ENCODE data around the gene NHS.

NHS gene

DNA sequence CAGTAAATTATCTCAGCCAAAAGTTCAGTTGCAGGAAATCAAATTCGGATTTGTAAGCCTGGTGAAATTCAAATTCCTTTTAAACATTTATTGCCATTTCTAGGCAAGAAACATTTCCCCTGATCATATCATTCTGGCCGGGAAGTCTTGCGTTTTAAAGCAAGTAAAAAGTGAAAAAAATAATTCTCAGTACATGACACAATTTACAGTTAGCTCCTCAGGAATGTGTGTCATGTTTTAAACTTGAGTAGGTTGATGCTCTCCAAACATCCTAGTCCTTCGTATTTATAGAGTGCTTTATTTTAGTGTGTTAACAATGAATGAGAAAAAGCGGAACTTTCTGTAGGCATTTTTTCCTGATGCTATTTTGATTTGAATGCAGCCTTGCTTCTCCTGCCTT, 204.0 kb downstream of the NHS start:
- TF ChIP-seq ZNF274 (IDR thresholded peaks at IDR 0.05; ENCODE audit: low read depth, low read length), result no peak
- no peak overlapping the region for H3K4me3 ChIP-seq (ENCODE audit: low read length)

DNA sequence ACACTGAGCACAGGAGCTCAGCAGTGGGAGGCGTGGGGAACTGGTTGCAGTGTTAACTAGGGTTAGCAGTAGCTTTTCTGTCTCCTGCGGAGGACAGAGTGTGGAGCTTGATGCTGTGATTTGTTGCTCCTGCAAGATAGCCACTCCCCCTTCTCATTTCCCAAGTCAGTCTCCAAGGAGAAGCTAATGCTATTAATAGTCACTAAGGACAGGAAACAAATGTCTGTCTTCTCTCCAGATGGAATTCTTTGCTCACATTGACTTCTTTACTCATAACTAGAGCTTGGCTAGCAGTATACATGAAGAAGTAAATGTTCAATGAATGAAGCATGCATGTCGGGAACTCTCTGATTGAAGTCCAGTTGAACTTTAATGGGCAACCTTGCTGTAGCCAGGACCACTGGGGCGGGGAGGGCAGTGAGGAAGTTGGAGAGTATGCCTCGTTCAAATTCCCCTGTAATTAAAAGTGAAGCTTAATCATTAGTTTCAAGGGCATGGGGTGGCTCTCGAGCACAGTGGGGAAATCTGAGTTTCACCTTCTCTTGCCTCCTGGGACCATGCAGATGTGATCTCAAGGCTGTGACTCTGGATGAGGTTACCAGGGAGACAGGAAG, 205.6 kb downstream of the NHS start:
- no peak for TF ChIP-seq ZNF274 (IDR thresholded peaks at IDR 0.05; ENCODE audit: low read depth, low read length)
- no peak overlapping the region for H3K4me3 ChIP-seq (ENCODE audit: low read length)

DNA sequence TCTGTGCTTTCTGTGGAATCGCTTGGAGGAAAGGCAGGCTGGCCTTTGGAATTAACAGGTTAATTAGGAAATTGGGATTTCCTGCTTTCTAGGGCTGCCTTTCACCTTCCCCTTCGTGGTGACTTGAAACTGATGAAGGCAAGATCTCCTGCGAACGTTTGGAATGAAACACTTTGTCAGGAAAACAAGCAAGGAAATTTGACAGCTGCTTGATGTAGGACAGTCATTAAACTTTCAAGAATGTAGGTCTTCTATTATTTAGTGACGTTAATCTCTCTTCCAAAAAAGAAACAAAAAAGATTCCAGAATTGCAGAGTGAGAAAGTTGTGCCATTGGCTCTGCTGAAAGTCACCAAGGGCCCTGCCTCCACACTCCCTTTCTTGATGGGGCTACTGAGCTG, 206.6 kb downstream of the NHS start:
- no peak for TF ChIP-seq ZNF274 (IDR thresholded peaks at IDR 0.05; ENCODE audit: low read depth, low read length)
- H3K4me3 ChIP-seq (ENCODE audit: low read length), result no peak overlapping the region

DNA sequence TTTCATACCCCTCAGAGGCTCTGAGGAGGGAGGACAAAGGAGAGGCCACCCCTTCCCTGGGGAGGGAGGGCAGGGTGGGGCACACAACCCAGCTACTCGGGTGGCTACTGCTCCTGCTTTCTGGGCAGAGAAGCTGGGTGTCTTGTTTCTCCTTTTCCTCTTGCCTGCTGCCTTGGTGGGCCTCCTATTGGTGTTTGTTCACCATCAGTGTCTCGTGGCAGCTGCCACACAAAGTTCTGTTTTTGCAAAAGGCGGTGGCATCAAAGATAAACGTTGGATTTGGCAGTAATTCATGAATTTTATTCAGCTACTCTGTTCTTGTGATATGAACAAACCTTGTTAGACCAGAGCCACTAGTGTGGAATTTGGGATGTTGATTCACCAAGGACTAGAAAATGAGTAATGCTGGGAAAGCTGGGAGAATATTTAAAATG, 209.3 kb downstream of the NHS start:
- TF ChIP-seq ZNF274 (IDR thresholded peaks at IDR 0.05; ENCODE audit: low read depth, low read length), result no peak
- no peak overlapping the region for H3K4me3 ChIP-seq (ENCODE audit: low read length)

DNA sequence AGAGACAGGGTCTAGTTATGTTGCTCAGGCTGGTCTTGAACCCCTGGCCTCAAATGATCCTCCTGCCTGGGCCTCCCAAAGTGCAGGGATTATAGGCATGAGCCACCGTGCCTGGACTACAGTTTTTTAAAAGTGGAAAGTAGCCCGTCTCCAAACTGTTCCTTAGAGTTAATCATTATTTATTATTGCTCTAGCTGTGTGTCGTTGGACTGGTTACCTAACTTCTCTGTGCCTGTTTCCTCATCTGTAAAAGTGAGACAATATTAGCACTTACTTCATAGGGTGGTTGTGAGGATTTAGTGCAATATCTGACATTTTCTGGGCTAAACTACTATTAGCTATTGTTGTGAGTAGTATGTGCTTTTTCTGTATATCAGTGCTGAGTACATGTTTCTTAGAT, 210.0 kb downstream of the NHS start:
- no peak for TF ChIP-seq ZNF274 (IDR thresholded peaks at IDR 0.05; ENCODE audit: low read depth, low read length)
- H3K4me3 ChIP-seq (ENCODE audit: low read length), result no peak overlapping the region

DNA sequence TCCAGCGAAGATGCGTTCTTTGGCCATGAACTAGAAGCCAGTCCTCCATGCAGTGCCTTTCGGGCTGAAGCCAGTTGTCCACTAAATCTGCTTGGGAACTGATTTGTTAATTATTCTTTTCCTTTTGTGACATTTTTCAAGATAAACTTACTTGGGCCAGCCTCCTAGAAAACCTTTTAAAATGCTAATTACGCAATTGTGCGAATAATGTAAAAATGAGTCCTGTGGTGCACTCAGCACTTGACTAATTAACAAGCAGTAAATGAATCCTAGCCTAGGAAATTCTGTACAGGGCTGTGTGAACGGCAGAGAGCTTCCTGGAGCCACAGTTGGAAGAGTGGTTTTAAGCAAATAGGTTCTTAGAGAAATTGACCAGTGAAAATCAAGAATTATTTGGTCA, 212.4 kb downstream of the NHS start:
- no peak for TF ChIP-seq ZNF274 (IDR thresholded peaks at IDR 0.05; ENCODE audit: low read depth, low read length)
- H3K4me3 ChIP-seq (ENCODE audit: low read length), result no peak overlapping the region

DNA sequence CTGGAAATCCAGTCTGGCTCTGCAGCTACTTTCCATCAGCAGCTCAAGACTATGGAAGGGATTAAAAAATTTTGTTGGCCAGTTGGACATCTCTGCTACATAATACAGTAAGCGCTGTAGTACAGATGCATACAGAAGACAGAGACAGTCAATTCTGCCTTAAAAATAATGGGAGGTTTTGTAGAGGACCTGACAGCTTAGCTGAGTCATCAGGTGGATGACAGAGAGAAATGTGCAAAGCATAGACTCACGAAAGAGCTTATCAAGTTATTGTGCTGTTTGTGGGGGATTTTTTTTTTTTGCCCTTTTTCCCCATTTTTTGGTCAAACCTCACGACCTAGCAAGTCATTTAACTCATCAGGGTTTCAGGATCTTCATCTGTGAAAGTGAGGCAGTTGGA, 213.3 kb downstream of the NHS start:
- no peak overlapping the region for H3K4me3 ChIP-seq (ENCODE audit: low read length)
- no peak for TF ChIP-seq ZNF274 (IDR thresholded peaks at IDR 0.05; ENCODE audit: low read depth, low read length)

DNA sequence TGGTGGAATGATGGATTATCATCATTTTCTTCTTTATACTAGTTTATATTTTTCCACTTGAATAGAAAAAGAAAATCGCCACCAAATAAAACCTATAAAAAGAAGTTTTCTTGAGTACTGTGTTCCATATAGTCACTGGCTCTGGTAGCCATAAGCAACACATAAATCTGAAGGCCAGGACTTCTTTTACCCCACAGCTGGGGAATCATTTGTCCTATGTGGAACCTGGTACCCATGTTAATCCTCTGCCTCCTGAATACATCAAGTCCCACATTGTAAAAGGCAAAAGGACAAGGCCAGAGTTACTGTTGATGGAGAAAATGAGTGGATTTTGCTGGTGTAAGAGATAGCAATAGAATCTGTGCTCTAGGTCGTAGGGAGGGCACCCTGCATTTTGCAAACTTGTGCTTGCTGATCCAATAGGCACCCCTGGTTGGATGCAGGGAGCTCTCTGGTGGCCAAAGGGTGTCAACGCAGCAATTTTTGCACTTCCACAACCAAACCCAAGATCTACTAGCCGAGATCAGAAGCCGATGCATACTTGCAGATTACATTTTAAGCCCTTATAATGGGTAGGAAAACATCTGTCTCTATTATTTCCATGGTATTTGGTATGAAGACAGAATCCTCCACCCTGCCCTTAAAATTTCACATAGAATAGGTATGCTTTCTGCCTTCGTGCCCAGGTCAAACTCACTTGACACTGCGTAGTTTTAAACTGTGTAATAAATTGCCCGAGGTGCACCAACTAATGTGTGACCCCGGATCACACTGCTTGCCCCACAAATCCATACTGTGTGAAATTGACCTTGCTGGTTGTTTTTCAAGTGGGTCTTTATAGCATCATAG, 216.1 kb downstream of the NHS start:
- H3K4me3 ChIP-seq (ENCODE audit: low read length), result no peak overlapping the region
- TF ChIP-seq ZNF274 (IDR thresholded peaks at IDR 0.05; ENCODE audit: low read depth, low read length), result no peak

DNA sequence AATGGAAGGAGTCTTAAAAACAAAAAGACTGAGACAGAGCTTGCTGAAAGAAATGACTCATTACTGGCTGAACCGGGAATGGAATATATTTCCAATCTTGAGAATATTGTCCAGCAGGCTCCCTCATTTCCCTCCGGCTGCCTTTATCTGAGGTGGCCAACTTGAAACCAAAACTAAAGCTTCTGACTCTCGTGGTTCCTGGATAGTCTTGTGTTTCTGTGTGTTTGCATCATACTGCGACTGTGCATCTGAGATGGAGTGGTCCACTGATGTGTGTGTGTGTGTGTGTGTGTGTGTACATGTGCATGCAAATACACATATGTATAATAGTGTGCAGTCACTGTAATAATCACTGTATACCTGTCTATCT, 216.7 kb downstream of the NHS start:
- TF ChIP-seq ZNF274 (IDR thresholded peaks at IDR 0.05; ENCODE audit: low read depth, low read length), result no peak

DNA sequence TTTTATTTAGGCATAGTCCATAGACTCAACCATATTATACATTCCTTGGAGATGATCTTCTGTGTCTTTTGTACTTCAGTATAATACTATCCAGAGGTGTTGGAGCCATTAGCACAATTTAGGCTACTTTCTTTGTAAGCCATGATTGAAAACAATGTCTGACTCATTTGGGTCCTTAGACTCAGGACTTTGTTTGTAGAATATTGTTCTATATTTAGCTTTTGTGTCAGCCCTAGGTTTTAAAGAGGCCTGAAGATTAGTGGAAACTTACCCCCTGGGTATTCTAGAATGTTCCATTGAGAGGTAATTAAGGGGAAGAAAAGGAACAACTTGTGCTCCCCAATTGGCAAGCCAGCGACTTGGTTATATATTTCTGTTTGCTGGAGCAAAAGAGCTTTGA, 217.1 kb downstream of the NHS start:
- TF ChIP-seq ZNF274 (IDR thresholded peaks at IDR 0.05; ENCODE audit: low read depth, low read length), result no peak
- no peak overlapping the region for H3K4me3 ChIP-seq (ENCODE audit: low read length)

More for the DNA sequence above, 216.7 kb downstream of the NHS start:
- H3K4me3 ChIP-seq (ENCODE audit: low read length), result no peak overlapping the region

DNA sequence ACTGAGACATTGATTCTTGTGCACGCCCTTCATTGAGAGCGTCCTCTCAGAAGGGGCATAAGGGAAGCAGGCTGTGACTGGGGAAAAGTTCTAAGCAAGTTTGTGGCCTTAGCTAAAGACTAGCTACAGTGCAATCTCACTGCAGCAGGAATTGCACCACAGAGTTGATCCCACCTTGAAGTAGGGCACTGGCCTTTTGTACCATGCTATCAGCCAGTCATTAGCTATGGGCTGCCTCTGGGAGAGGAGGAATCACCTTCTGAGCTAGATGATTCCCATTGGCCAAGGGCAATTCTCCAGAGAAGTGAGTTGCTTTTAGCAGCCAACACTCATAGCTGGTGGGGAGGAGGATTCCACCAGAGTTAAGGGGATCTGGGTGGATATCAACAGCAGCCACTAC, 219.7 kb downstream of the NHS start:
- H3K4me3 ChIP-seq (ENCODE audit: low read length), result no peak overlapping the region
- TF ChIP-seq ZNF274 (IDR thresholded peaks at IDR 0.05; ENCODE audit: low read depth, low read length), result no peak

DNA sequence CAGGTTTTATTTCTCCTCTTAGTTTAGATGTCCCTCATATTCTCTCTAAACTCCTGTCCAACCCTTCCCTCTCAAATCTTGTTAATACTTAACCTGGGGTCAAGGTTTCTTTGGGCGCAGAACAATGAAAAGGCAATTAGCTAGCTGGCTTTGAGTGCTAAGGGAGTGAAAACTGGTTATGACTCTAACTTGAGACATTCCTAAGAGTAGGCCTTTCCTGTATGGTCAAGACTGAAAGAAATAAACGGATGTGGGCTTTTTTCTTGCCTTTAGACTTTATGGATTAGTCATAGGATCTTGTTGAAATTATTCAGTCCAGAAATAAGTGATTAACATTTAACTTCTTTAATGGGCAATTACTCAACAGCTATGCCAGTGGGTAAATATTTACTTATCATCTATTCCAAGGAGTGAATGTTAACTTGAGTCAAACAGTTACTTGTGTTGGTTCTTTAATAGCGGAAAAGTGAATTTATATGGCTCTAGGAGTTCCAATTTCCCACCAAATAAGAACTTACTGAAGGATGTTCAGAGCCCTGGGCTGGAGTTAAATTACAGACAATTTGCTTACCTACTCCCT, 220.5 kb downstream of the NHS start:
- no peak for TF ChIP-seq ZNF274 (IDR thresholded peaks at IDR 0.05; ENCODE audit: low read depth, low read length)
- no peak overlapping the region for H3K4me3 ChIP-seq (ENCODE audit: low read length)

DNA sequence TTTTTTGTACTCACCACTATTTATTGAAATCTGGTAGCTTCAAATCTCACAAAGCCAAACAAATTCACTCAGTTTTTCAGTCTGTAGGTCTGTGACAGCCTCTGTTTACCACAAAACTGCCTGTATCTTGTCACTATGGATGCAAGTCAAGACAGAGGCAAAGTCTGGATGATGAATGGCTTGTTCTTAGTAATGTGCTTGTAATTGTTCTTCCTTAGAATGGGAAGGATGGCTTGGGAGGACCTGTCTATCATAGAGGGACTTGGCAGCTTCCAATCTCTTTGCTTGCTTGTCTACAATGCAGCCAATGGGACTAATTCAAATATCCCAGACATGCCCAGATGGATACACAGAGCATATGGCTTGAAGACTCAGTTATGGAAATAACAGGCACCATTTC, 221.1 kb downstream of the NHS start:
- no peak overlapping the region for H3K4me3 ChIP-seq (ENCODE audit: low read length)
- no peak for TF ChIP-seq ZNF274 (IDR thresholded peaks at IDR 0.05; ENCODE audit: low read depth, low read length)

DNA sequence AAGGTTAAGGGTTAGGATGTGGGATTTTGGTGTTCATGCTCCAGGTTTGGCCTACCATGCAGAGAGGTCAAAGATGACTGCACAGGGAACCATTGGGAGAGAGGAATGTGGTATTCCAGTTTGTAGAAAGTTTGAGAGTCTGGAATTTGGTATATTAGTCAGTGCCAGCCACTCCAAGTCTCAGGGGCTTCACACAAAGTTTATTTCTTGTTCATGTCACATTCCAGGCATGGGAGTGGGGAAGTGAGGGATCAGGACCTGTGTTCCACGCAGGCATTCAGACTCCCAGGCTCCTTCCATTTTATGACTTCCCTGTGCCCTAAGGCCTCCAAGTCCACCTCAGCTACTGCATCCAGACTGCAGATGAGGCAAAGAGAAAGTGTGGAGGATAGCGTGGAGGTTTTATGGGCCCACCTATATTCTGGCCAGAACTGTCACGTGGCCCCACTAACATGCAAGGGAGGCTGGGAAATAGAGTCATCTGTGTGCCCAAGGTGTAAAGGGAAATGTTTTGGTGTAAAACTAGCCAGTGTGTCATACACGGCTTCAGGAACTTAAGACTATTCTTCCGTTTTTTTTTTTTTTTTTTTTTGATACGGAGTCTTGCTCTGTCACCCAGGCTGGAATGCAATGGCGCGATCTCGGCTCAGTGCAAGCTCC, 221.7 kb downstream of the NHS start:
- no peak for TF ChIP-seq ZNF274 (IDR thresholded peaks at IDR 0.05; ENCODE audit: low read depth, low read length)
- H3K4me3 ChIP-seq (ENCODE audit: low read length), result no peak overlapping the region

DNA sequence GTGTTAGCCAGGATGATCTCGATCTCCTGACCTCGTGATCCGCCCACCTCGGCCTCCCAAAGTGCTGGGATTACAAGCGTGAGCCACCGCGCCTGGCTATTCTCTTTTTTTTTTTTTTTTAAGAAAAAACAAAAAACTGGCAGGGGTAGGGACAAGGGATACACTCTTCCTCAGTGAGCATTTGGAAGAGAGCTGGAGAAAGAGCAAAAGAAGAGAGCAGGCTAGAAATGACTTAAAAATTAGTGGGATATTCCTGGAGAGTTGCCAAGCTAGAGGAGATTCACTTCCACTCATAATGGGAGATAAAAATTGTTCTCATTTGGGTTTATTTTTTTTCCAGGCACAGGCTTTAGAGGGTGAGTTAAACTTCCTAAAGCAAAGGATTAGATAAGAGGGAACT, 222.3 kb downstream of the NHS start:
- no peak for TF ChIP-seq ZNF274 (IDR thresholded peaks at IDR 0.05; ENCODE audit: low read depth, low read length)
- H3K4me3 ChIP-seq (ENCODE audit: low read length), result no peak overlapping the region
